PFSK-1 (cell line): ENCODE data around the gene IBTK.

Experiments used
- FOXP2 ChIP-seq: optimal IDR thresholded peaks from 2 replicates; pipeline ENCODE3; 2011; ENCODE audit warnings: borderline replicate concordance, control low read depth, inconsistent platforms; ENCODE audit not compliant: insufficient read depth; ENCODE audit errors: extremely low read length, extremely low read depth
- POLR2AphosphoS5 ChIP-seq: IDR thresholded peaks from 2 replicates; pipeline ENCODE4 v1.6.1; 2012; ENCODE audit warnings: low read depth, mild to moderate bottlenecking, control low read depth, low read length, moderate library complexity
- REST ChIP-seq, 2 experiments: IDR thresholded peaks; 2 replicates each; pipeline versions ENCODE4 v1.6.1 to v1.8.0; 2011 to 2012; ENCODE audit warnings: low read depth in 2 of 2, low read length in 2 of 2, control low read depth in 1 of 2, inconsistent platforms in 1 of 2, mild to moderate bottlenecking in 1 of 2, moderate library complexity in 1 of 2; ENCODE audit not compliant: insufficient read depth in 1 of 2
- SIN3A ChIP-seq: IDR thresholded peaks from 2 replicates; pipeline ENCODE4 v1.6.1; 2012; ENCODE audit warnings: mild to moderate bottlenecking, low read length, moderate library complexity, borderline replicate concordance; ENCODE audit not compliant: insufficient read depth
- TAF1 ChIP-seq: IDR thresholded peaks from 2 replicates; pipeline ENCODE4 v1.6.1; 2012; ENCODE audit warnings: low read length, control low read depth, borderline replicate concordance; ENCODE audit not compliant: insufficient read depth

The IBTK gene

GRCh38 chr6:82227770-82228169 lies 19.8 kb downstream of the IBTK start:
- TF ChIP-seq REST (IDR thresholded peaks at IDR 0.05; ENCODE audit: insufficient read depth in 1 of 2, low read depth in 2 of 2, low read length in 2 of 2) (no peak), SIN3A (no peak), POLR2AphosphoS5 (no peak), FOXP2 (no peak), TAF1 (no peak)

- TF ChIP-seq FOXP2: no peak
- no peak for TF ChIP-seq SIN3A
- TF ChIP-seq POLR2AphosphoS5: no peak
- no peak for TF ChIP-seq REST (IDR thresholded peaks at IDR 0.05; ENCODE audit: insufficient read depth in 1 of 2, low read depth in 2 of 2, low read length in 2 of 2)
- TF ChIP-seq TAF1: no peak
Measured at GRCh38 chr6:82220167-82220566, 27.4 kb downstream of the IBTK start.

GRCh38 chr6:82217018-82217586 lies 30.4 kb downstream of the IBTK start:
- no peak for TF ChIP-seq REST (IDR thresholded peaks at IDR 0.05; ENCODE audit: insufficient read depth in 1 of 2, low read depth in 2 of 2, low read length in 2 of 2)
- no peak for TF ChIP-seq TAF1
- no peak for TF ChIP-seq SIN3A

- no peak for TF ChIP-seq POLR2AphosphoS5
- TF ChIP-seq REST (IDR thresholded peaks at IDR 0.05; ENCODE audit: insufficient read depth in 1 of 2, low read depth in 2 of 2, low read length in 2 of 2): no peak
- TF ChIP-seq TAF1: no peak
- no peak for TF ChIP-seq FOXP2
- no peak for TF ChIP-seq SIN3A
Measured at GRCh38 chr6:82216549-82216948, 31.0 kb downstream of the IBTK start.

GRCh38 chr6:82211326-82211725 lies 36.2 kb downstream of the IBTK start:
- no peak for TF ChIP-seq REST (IDR thresholded peaks at IDR 0.05; ENCODE audit: insufficient read depth in 1 of 2, low read depth in 2 of 2, low read length in 2 of 2)
- no peak for TF ChIP-seq TAF1
- no peak for TF ChIP-seq POLR2AphosphoS5
- TF ChIP-seq FOXP2: no peak
- no peak for TF ChIP-seq SIN3A
